ENCODE data around the gene ARHGAP26.

DNA sequence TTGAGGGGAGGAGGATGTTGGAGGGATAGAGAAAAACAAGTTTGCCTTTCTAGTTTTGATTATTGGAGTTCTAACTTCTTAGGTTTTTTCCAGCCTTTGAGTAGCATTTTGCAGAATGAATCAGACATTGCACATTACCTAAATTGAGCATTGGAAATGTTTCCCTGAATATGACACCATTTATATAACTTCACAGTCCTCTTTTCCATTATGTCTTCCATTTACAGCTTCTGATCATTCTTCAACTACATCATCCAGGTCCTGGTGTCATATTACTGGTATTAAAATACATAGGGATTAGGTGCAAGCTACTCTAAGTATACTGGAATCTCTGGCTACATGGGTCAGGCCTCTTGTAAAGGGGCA lies 286.1 kb downstream of the ARHGAP26 start:
- TF ChIP-seq, protein P1, sequence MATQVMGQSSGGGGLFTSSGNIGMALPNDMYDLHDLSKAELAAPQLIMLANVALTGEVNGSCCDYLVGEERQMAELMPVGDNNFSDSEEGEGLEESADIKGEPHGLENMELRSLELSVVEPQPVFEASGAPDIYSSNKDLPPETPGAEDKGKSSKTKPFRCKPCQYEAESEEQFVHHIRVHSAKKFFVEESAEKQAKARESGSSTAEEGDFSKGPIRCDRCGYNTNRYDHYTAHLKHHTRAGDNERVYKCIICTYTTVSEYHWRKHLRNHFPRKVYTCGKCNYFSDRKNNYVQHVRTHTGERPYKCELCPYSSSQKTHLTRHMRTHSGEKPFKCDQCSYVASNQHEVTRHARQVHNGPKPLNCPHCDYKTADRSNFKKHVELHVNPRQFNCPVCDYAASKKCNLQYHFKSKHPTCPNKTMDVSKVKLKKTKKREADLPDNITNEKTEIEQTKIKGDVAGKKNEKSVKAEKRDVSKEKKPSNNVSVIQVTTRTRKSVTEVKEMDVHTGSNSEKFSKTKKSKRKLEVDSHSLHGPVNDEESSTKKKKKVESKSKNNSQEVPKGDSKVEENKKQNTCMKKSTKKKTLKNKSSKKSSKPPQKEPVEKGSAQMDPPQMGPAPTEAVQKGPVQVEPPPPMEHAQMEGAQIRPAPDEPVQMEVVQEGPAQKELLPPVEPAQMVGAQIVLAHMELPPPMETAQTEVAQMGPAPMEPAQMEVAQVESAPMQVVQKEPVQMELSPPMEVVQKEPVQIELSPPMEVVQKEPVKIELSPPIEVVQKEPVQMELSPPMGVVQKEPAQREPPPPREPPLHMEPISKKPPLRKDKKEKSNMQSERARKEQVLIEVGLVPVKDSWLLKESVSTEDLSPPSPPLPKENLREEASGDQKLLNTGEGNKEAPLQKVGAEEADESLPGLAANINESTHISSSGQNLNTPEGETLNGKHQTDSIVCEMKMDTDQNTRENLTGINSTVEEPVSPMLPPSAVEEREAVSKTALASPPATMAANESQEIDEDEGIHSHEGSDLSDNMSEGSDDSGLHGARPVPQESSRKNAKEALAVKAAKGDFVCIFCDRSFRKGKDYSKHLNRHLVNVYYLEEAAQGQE (IDR thresholded peaks at IDR 0.05; ENCODE audit: insufficient read depth in 1 of 2, low read depth in 2 of 2, low read length in 2 of 2), result no peak
- no peak for TF ChIP-seq POLR2AphosphoS5 (IDR thresholded peaks at IDR 0.05; ENCODE audit: low read depth, low read length)
- no peak for TF ChIP-seq FOXP2 (optimal IDR thresholded peaks at IDR 0.05; ENCODE audit: borderline replicate concordance, extremely low read depth, extremely low read length, insufficient read depth)
- TF ChIP-seq SIN3A (IDR thresholded peaks at IDR 0.05; ENCODE audit: borderline replicate concordance, insufficient read depth, low read length), result no peak
- TF ChIP-seq TAF1 (IDR thresholded peaks at IDR 0.05; ENCODE audit: borderline replicate concordance, insufficient read depth, low read length), result no peak

Measured in PFSK-1 (cell line).